ENCODE data around the gene SIRPB1.

- no peak for TF ChIP-seq SMC3 (IDR thresholded peaks at IDR 0.05)
- no peak for TF ChIP-seq RAD21 (conservative IDR thresholded peaks at IDR 0.05 in 1 of 2, IDR thresholded peaks at IDR 0.05 in 1 of 2)
- no peak for TF ChIP-seq CTCF (IDR thresholded peaks at IDR 0.05)
- TF ChIP-seq POLR2A (IDR thresholded peaks at IDR 0.05; ENCODE audit: low read length), result no peak
These were observed 49.5 kb upstream of the SIRPB1 start for GRCh38 chr20:1669304-1669703.

Measured in A549 (cell line).